PFSK-1 (cell line): Measurements from ENCODE around the gene OR5B3.

Experiments used
- FOXP2 ChIP-seq: optimal IDR thresholded peaks from 2 replicates; pipeline ENCODE3; 2011; ENCODE audit warnings: borderline replicate concordance, control low read depth, inconsistent platforms; ENCODE audit not compliant: insufficient read depth; ENCODE audit errors: extremely low read length, extremely low read depth
- POLR2AphosphoS5 ChIP-seq: IDR thresholded peaks from 2 replicates; pipeline ENCODE4 v1.6.1; 2012; ENCODE audit warnings: low read depth, mild to moderate bottlenecking, control low read depth, low read length, moderate library complexity
- REST ChIP-seq, 2 experiments: IDR thresholded peaks; 2 replicates each; pipeline versions ENCODE4 v1.6.1 to v1.8.0; 2011 to 2012; ENCODE audit warnings: low read depth in 2 of 2, low read length in 2 of 2, control low read depth in 1 of 2, inconsistent platforms in 1 of 2, mild to moderate bottlenecking in 1 of 2, moderate library complexity in 1 of 2; ENCODE audit not compliant: insufficient read depth in 1 of 2
- SIN3A ChIP-seq: IDR thresholded peaks from 2 replicates; pipeline ENCODE4 v1.6.1; 2012; ENCODE audit warnings: mild to moderate bottlenecking, low read length, moderate library complexity, borderline replicate concordance; ENCODE audit not compliant: insufficient read depth
- TAF1 ChIP-seq: IDR thresholded peaks from 2 replicates; pipeline ENCODE4 v1.6.1; 2012; ENCODE audit warnings: low read length, control low read depth, borderline replicate concordance; ENCODE audit not compliant: insufficient read depth

GRCh38 chr11:58406774-58407173 lies at the start of gene OR5B3:
- TF ChIP-seq TAF1 (no peak), POLR2AphosphoS5 (no peak), REST (IDR thresholded peaks at IDR 0.05; ENCODE audit: insufficient read depth in 1 of 2, low read depth in 2 of 2, low read length in 2 of 2) (no peak), FOXP2 (no peak), SIN3A (no peak)
